Right kidney (tissue), 1 donor: Measurements from ENCODE around the gene PRKCQ.

ENCODE experiments used
- DNase-seq: peaks from one replicate; pipeline ENCODE4 v3.0.0-alpha.2; 2016

The PRKCQ gene

GRCh38 chr10:6567203-6567703 lies 12.8 kb downstream of the PRKCQ start:
- DNase-seq, result no peak

GRCh38 chr10:6565588-6565987 lies 14.5 kb downstream of the PRKCQ start:
- no peak for DNase-seq

GRCh38 chr10:6564367-6564766 lies 15.7 kb downstream of the PRKCQ start:
- DNase-seq, result no peak

- no peak for DNase-seq
Measured at GRCh38 chr10:6563731-6564130, 16.3 kb downstream of the PRKCQ start.

GRCh38 chr10:6563075-6563474 lies 17.0 kb downstream of the PRKCQ start:
- no peak for DNase-seq

GRCh38 chr10:6562221-6562620 lies 17.9 kb downstream of the PRKCQ start:
- DNase-seq, result no peak

- DNase-seq, result no peak
Measured at GRCh38 chr10:6561552-6561951, 18.5 kb downstream of the PRKCQ start.

GRCh38 chr10:6558759-6559461 lies 21.2 kb downstream of the PRKCQ start:
- DNase-seq, result no peak

- no peak for DNase-seq
Measured at GRCh38 chr10:6558272-6558671, 21.8 kb downstream of the PRKCQ start.

- no peak for DNase-seq
Measured at GRCh38 chr10:6553937-6554336, 26.1 kb downstream of the PRKCQ start.

GRCh38 chr10:6543431-6544005 lies 36.6 kb downstream of the PRKCQ start:
- no peak for DNase-seq

- DNase-seq, result no peak
Measured at GRCh38 chr10:6542999-6543430, 37.1 kb downstream of the PRKCQ start.

- DNase-seq, result no peak
Measured at GRCh38 chr10:6539833-6540232, 40.2 kb downstream of the PRKCQ start.

GRCh38 chr10:6537770-6538169 lies 42.3 kb downstream of the PRKCQ start:
- DNase-seq, result no peak

GRCh38 chr10:6536102-6536501 lies 44.0 kb downstream of the PRKCQ start:
- DNase-seq, result no peak

- no peak for DNase-seq
Measured at GRCh38 chr10:6535156-6535764, 44.8 kb downstream of the PRKCQ start.

GRCh38 chr10:6532321-6532720 lies 47.8 kb downstream of the PRKCQ start:
- DNase-seq, result no peak

- no peak for DNase-seq
Measured at GRCh38 chr10:6530966-6531365, 49.1 kb downstream of the PRKCQ start.

GRCh38 chr10:6530211-6530840 lies 49.8 kb downstream of the PRKCQ start:
- DNase-seq, result no peak

- DNase-seq, result no peak
Measured at GRCh38 chr10:6528198-6528950, 51.7 kb downstream of the PRKCQ start.

GRCh38 chr10:6525599-6526165 lies 54.4 kb downstream of the PRKCQ start:
- DNase-seq, result no peak

GRCh38 chr10:6522230-6522629 lies 57.8 kb downstream of the PRKCQ start:
- no peak for DNase-seq
